Astrocyte of the cerebellum (primary cell): ENCODE data around the gene DSTN.

Experiments used
- DNase-seq: peaks from one replicate; pipeline ENCODE4 v3.0.0-alpha.2; 2011; ENCODE audit warnings: low read depth
- H3K4me3 ChIP-seq: 2 replicates; pipeline ENCODE4 v1.5.1; 2011; ENCODE audit warnings: mild to moderate bottlenecking, low read depth, low read length, moderate library complexity
- in situ Hi-C: cut with HindIII; loops from 2 replicates; pipeline ENCODE4 v1.10.0; 2017; ENCODE audit warnings: low sequenced_read_pairs
- TF ChIP-seq, protein P1 (sequence below): IDR thresholded peaks from 2 replicates; pipeline ENCODE4 v1.5.1; 2012; ENCODE audit warnings: low read length, low read depth, moderate library complexity, mild to moderate bottlenecking; ENCODE audit errors: missing control alignments

DSTN gene

DNA sequence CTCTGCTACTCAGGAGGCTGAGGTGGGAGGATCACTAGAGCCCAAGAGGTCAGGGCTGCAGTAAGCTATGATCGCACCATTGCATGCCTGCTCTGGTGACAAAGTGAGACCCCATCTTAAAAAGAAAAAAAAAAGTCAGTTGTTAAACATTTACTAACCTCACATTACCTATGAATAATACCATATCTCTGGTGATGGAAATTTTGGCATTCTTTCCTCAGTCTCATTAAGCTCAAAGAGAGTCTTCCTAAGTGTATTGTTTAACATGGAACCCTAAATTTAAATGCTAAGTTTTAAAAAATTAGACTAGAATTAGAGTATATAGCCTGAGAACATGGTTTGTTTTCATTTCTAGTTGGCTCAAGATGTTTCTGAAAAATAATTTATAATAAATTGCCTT, 27.4 kb upstream of the DSTN start:
- in situ Hi-C loops: loop anchor here (5.0 kb wide), 1 partner anchor 50 kb away; no protein-coding TSS in a partner anchor
- TF ChIP-seq, protein P1, sequence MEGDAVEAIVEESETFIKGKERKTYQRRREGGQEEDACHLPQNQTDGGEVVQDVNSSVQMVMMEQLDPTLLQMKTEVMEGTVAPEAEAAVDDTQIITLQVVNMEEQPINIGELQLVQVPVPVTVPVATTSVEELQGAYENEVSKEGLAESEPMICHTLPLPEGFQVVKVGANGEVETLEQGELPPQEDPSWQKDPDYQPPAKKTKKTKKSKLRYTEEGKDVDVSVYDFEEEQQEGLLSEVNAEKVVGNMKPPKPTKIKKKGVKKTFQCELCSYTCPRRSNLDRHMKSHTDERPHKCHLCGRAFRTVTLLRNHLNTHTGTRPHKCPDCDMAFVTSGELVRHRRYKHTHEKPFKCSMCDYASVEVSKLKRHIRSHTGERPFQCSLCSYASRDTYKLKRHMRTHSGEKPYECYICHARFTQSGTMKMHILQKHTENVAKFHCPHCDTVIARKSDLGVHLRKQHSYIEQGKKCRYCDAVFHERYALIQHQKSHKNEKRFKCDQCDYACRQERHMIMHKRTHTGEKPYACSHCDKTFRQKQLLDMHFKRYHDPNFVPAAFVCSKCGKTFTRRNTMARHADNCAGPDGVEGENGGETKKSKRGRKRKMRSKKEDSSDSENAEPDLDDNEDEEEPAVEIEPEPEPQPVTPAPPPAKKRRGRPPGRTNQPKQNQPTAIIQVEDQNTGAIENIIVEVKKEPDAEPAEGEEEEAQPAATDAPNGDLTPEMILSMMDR: no peak
- no peak overlapping the region for H3K4me3 ChIP-seq
- DNase-seq: no peak

DNA sequence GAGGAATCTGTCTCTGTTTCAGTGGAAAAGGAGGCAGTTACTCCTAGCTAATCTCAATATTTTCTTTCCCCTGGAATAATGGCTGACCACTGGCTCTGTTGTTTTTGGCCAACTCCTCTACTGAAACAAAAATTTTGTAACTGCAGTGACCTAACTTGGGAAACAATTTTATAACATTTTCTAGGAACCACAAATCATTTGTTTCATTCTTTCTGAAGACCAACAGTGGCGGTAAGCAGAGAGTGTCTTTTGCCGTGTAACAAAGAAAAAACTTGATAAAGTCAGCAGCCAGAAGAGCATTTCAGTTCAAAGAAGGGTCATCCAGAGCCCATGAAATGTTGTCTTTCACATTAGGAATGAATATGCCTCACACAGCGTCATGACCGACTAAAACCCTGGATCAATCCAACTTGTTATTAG, 26.9 kb upstream of the DSTN start:
- peak; percentile 92 for DNase-seq
- in situ Hi-C loops: loop anchor here (5.0 kb wide), 1 partner anchor 49 kb away; no protein-coding TSS in a partner anchor
- H3K4me3 ChIP-seq: no peak overlapping the region
- TF ChIP-seq, protein P1: no peak

DNA sequence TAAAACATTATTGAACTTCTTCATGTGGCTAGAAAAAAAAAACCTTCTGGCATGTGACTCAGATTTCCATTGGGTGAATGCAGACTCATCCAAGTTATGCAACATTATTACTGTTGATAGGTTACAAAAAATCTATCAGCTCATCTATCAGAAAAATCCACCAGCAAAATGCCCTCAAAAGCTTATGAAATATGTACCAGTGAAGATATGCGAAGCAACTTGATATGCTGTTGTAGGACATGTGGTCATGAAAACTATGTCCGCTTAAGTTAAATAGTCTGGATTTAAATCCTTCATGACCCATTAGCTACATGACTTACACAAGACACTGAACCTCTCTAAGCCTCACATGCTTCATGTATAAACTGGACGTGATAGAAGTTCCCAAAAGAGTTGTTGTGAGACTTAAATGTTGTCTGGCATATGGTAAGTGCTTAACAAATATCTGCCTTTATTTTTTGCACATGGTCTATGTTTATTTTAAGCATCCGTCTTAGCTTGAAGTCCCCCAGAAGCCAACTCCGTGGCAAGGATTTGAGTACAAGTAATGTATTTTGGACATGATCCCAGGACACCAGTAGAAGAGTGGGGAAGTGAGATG, 26.2 kb upstream of the DSTN start:
- DNase-seq: no peak
- no peak overlapping the region for H3K4me3 ChIP-seq
- TF ChIP-seq, protein P1: no peak
- in situ Hi-C loops: loop anchor here (5.0 kb wide), 1 partner anchor 49 kb away; no protein-coding TSS in a partner anchor

DNA sequence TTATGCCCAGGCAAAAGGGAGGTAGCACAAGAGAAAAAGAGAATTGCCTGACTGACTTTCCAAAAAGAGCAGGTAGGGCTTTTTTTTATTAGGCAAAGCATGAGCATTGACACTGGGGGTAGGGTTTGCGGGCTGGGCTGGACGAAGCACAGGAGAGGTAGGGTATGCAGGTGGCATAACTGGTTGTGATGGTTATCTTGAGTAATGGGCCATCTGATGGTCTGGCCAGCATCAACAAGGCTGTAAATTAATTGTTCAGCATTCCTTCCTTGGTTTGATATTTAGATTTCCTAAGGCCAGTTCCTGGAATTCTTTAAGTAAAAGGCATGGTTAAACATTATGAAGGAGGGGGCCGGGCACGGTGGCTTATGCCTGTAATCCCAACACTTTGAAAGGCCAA, 24.7 kb upstream of the DSTN start:
- in situ Hi-C loops: no loop called here
- TF ChIP-seq, protein P1: no peak
- H3K4me3 ChIP-seq: no peak overlapping the region
- DNase-seq: no peak

DNA sequence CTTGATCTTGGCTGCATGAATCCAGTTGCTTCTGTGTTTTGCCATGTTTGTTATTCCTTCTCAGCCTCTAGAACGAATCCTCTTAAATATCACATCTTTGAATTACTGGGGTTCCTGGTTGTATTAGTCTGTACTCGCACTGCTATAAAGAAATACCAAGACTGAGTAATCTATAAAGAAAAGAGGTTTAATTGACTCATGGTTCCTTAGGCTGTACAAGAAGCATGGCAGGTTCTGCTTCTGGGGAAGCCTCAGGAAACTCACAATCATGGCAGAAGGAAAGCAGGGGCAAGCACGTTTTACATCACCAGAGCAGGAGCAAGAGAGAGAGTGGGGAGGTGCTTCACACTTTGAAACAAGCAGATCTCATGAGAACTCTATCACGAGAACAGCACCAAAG, 20.7 kb upstream of the DSTN start:
- no peak overlapping the region for H3K4me3 ChIP-seq
- DNase-seq: no peak
- TF ChIP-seq, protein P1: no peak
- in situ Hi-C loops: no loop called here

DNA sequence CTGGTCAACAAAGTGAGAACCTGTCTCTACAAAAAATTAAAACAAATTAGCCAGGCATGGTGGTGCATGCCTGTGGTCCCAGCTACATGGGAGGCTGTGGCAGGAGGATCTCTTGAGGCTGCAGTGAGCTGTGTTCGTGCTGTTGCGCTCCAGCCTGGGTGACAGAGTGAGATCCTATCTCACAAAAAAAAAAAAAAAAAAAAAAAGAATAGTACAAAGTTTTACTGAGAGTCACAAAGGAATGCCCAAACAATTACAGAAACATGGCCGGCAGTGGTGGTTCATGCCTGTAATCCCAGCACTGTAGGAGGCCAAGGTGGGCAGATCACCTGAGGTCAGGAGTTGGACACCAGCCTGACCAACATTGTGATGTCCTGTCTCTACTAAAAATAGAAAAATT, 14.8 kb upstream of the DSTN start:
- H3K4me3 ChIP-seq: no peak overlapping the region
- in situ Hi-C loops: no loop called here
- DNase-seq: no peak
- TF ChIP-seq, protein P1: no peak
